Measurements from ENCODE around the gene ATXN2L. TPM values are rescaled to one million over a fixed set of nuclear protein-coding genes. Genes with fewer than 3 reads are reported as not detected.

The ATXN2L gene
- total RNA-seq, 4 donors from 2014 or later: 43.4 to 73.9 (median 52.6) TPM

GRCh38 chr16:28834873-28835863, 12.4 kb downstream of the ATXN2L start:
- 92% methylated on average over 17 of the region's 25 CpGs for WGBS
- no peak overlapping the region for H3K27ac ChIP-seq (replicated peaks in 1 of 4)
- H3K4me1 ChIP-seq: peaks cover 0 to 11% (median 4%) of the 10 kb centered on the region in 4 donors
- no peak overlapping the region for H3K4me3 ChIP-seq
- peaks cover 75 to 82% (median 80%) of the 10 kb centered on the region in 4 donors for H3K36me3 ChIP-seq
- TF ChIP-seq, protein P1, sequence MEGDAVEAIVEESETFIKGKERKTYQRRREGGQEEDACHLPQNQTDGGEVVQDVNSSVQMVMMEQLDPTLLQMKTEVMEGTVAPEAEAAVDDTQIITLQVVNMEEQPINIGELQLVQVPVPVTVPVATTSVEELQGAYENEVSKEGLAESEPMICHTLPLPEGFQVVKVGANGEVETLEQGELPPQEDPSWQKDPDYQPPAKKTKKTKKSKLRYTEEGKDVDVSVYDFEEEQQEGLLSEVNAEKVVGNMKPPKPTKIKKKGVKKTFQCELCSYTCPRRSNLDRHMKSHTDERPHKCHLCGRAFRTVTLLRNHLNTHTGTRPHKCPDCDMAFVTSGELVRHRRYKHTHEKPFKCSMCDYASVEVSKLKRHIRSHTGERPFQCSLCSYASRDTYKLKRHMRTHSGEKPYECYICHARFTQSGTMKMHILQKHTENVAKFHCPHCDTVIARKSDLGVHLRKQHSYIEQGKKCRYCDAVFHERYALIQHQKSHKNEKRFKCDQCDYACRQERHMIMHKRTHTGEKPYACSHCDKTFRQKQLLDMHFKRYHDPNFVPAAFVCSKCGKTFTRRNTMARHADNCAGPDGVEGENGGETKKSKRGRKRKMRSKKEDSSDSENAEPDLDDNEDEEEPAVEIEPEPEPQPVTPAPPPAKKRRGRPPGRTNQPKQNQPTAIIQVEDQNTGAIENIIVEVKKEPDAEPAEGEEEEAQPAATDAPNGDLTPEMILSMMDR (IDR thresholded peaks at IDR 0.05): no peak
- TF ChIP-seq EP300 (IDR thresholded peaks at IDR 0.05): no peak
- TF ChIP-seq POLR2AphosphoS5 (IDR thresholded peaks at IDR 0.05): no peak
- no peak for TF ChIP-seq POLR2A (IDR thresholded peaks at IDR 0.05; ENCODE audit: low read depth)
- no peaks in the 10 kb centered on the region for H3K27me3 ChIP-seq
- DNase-seq (ENCODE audit: extremely low spot score): no peak
- intact Hi-C loops (cut with DNase I): no loop called here
- no peaks in the 10 kb centered on the region for H3K9me3 ChIP-seq

- intact Hi-C loops (cut with DNase I): no loop called here
- Histone ChIP-seq H3K27me3 (no peaks in the 10 kb centered on the region), H3K27ac (replicated peaks in 1 of 4) (no peak overlapping the region), H3K4me1 (peaks cover 0 to 12% (median 4%) of the 10 kb centered on the region in 4 donors), H3K9me3 (no peaks in the 10 kb centered on the region), H3K36me3 (peaks cover 66 to 78% (median 72%) of the 10 kb centered on the region in 4 donors), H3K4me3 (no peak overlapping the region)
- 93% methylated on average over 21 of the region's 25 CpGs for WGBS
- TF ChIP-seq POLR2AphosphoS5 (IDR thresholded peaks at IDR 0.05) (no peak), POLR2A (IDR thresholded peaks at IDR 0.05; ENCODE audit: low read depth) (no peak), EP300 (IDR thresholded peaks at IDR 0.05) (no peak)
- TF ChIP-seq, protein P1 (IDR thresholded peaks at IDR 0.05): no peak
- no peak for DNase-seq (ENCODE audit: extremely low spot score)
Measured at GRCh38 chr16:28835864-28836760, 13.3 kb downstream of the ATXN2L start.

GRCh38 chr16:28836761-28837064, 13.9 kb downstream of the ATXN2L start:
- H3K4me1 ChIP-seq: peaks cover 0 to 12% (median 4%) of the 10 kb centered on the region in 4 donors
- intact Hi-C loops (cut with DNase I): no loop called here
- TF ChIP-seq POLR2AphosphoS5 (IDR thresholded peaks at IDR 0.05): no peak
- peaks cover 60 to 77% (median 70%) of the 10 kb centered on the region in 4 donors for H3K36me3 ChIP-seq
- H3K27me3 ChIP-seq: no peaks in the 10 kb centered on the region
- no peak overlapping the region for H3K27ac ChIP-seq (replicated peaks in 1 of 4)
- no peak overlapping the region for H3K4me3 ChIP-seq
- DNase-seq (ENCODE audit: extremely low spot score): no peak
- no peaks in the 10 kb centered on the region for H3K9me3 ChIP-seq
- WGBS: 80% methylated on average over 8 of the region's 8 CpGs

- Histone ChIP-seq H3K4me3 (no peak overlapping the region), H3K27me3 (no peaks in the 10 kb centered on the region), H3K36me3 (peaks cover 55 to 77% (median 70%) of the 10 kb centered on the region in 4 donors), H3K27ac (replicated peaks in 1 of 4) (no peak overlapping the region), H3K9me3 (no peaks in the 10 kb centered on the region), H3K4me1 (peaks cover 0 to 12% (median 4%) of the 10 kb centered on the region in 4 donors)
- WGBS: 88% methylated on average over 7 of the region's 7 CpGs
- no peak for DNase-seq (ENCODE audit: extremely low spot score)
- TF ChIP-seq POLR2AphosphoS5 (IDR thresholded peaks at IDR 0.05) (no peak), EP300 (IDR thresholded peaks at IDR 0.05) (no peak), POLR2A (IDR thresholded peaks at IDR 0.05; ENCODE audit: low read depth) (no peak)
- TF ChIP-seq, protein P1 (IDR thresholded peaks at IDR 0.05): no peak
- intact Hi-C loops (cut with DNase I): no loop called here
Measured at GRCh38 chr16:28837672-28838557, 15.1 kb downstream of the ATXN2L start.

Data from esophagus muscularis mucosa (tissue), 4 donors.